Breast epithelium (tissue), 3 donors: ENCODE data around the gene SLCO4A1.

Experiments used
- CTCF ChIP-seq, 3 donors: fragments of 450-650 bp; IDR thresholded peaks; one replicate each; pipeline ENCODE4 v1.5.1; 2016 to 2017; ENCODE audit warnings: antibody characterized with exemption in 3 of 3, mild to moderate bottlenecking in 3 of 3, moderate library complexity in 3 of 3
- POLR2A ChIP-seq: fragments of 450-650 bp; IDR thresholded peaks from one replicate; pipeline ENCODE4 v1.6.1; 2016; ENCODE audit warnings: antibody characterized with exemption, mild to moderate bottlenecking, moderate library complexity

DNA sequence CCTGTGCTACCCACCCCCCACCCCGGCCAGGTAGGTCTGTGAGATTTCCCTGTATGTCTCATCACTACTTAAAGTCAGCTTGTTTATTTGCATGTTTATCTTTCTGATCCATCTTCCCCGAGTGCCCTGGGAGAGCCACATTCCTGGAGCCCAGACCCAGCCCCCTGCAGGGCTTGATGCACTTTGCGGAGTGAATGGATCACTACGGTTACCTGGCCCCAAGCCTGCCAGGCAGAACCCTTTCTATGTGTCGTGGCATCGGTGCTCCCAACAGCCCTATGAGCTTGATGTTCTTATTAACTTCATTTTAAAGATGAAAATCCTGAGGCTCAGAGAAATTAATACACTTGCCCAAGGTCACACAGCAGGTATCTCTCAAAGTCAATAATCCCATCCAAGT lies 13.6 kb upstream of the SLCO4A1 start:
- TF ChIP-seq CTCF (IDR thresholded peaks at IDR 0.05) (no peak), POLR2A (no peak)
